ENCODE data around the gene NECAB3. TPM values are rescaled to one million over a fixed set of nuclear protein-coding genes. Genes with fewer than 3 reads are reported as not detected.
A peak's percentile ranks its signal among the peaks of the same experiment; 100 is the strongest.

Gene NECAB3
- total and polyA plus RNA-seq, 2 of the 13 experiments (the other 11 are each of a cell fraction or from before 2014, with no cell fraction given) = 61.5 to 65.5 TPM

- TF ChIP-seq KDM3A (CRISPR knock-in tag; IDR thresholded peaks at IDR 0.05; ENCODE audit: low read depth) (no peak), KDM6A (CRISPR knock-in tag; IDR thresholded peaks at IDR 0.05; ENCODE audit: low read depth) (no peak), TFAP4 (IDR thresholded peaks at IDR 0.05; ENCODE audit: borderline replicate concordance, low read depth) (no peak), KMT2A (CRISPR knock-in tag; IDR thresholded peaks at IDR 0.05) (no peak), ZNF281 (CRISPR knock-in tag; IDR thresholded peaks at IDR 0.05; ENCODE audit: borderline replicate concordance) (no peak), ZNF598 (CRISPR knock-in tag; IDR thresholded peaks at IDR 0.05; ENCODE audit: borderline replicate concordance) (no peak), POLR2G (IDR thresholded peaks at IDR 0.05; ENCODE audit: low read depth, low read length) (no peak), ZNF776 (CRISPR knock-in tag; IDR thresholded peaks at IDR 0.05) (no peak), FOXC1 (CRISPR knock-in tag; IDR thresholded peaks at IDR 0.05; ENCODE audit: borderline replicate concordance) (no peak), NFIC (IDR thresholded peaks at IDR 0.05; ENCODE audit: low read length) (no peak), CC2D1A (CRISPR knock-in tag; IDR thresholded peaks at IDR 0.05) (no peak), TMF1 (CRISPR knock-in tag; IDR thresholded peaks at IDR 0.05; ENCODE audit: low read depth) (no peak)
- TF ChIP-seq, protein P1, sequence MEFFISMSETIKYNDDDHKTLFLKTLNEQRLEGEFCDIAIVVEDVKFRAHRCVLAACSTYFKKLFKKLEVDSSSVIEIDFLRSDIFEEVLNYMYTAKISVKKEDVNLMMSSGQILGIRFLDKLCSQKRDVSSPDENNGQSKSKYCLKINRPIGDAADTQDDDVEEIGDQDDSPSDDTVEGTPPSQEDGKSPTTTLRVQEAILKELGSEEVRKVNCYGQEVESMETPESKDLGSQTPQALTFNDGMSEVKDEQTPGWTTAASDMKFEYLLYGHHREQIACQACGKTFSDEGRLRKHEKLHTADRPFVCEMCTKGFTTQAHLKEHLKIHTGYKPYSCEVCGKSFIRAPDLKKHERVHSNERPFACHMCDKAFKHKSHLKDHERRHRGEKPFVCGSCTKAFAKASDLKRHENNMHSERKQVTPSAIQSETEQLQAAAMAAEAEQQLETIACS (CRISPR knock-in tag; IDR thresholded peaks at IDR 0.05) = no peak
- TF ChIP-seq, protein P2, sequence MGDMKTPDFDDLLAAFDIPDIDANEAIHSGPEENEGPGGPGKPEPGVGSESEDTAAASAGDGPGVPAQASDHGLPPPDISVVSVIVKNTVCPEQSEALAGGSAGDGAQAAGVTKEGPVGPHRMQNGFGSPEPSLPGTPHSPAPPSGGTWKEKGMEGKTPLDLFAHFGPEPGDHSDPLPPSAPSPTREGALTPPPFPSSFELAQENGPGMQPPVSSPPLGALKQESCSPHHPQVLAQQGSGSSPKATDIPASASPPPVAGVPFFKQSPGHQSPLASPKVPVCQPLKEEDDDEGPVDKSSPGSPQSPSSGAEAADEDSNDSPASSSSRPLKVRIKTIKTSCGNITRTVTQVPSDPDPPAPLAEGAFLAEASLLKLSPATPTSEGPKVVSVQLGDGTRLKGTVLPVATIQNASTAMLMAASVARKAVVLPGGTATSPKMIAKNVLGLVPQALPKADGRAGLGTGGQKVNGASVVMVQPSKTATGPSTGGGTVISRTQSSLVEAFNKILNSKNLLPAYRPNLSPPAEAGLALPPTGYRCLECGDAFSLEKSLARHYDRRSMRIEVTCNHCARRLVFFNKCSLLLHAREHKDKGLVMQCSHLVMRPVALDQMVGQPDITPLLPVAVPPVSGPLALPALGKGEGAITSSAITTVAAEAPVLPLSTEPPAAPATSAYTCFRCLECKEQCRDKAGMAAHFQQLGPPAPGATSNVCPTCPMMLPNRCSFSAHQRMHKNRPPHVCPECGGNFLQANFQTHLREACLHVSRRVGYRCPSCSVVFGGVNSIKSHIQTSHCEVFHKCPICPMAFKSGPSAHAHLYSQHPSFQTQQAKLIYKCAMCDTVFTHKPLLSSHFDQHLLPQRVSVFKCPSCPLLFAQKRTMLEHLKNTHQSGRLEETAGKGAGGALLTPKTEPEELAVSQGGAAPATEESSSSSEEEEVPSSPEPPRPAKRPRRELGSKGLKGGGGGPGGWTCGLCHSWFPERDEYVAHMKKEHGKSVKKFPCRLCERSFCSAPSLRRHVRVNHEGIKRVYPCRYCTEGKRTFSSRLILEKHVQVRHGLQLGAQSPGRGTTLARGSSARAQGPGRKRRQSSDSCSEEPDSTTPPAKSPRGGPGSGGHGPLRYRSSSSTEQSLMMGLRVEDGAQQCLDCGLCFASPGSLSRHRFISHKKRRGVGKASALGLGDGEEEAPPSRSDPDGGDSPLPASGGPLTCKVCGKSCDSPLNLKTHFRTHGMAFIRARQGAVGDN (CRISPR knock-in tag; IDR thresholded peaks at IDR 0.05) = peak; percentile 32; the same call in 1 of the 2 replicates
- TF ChIP-seq, protein P3, sequence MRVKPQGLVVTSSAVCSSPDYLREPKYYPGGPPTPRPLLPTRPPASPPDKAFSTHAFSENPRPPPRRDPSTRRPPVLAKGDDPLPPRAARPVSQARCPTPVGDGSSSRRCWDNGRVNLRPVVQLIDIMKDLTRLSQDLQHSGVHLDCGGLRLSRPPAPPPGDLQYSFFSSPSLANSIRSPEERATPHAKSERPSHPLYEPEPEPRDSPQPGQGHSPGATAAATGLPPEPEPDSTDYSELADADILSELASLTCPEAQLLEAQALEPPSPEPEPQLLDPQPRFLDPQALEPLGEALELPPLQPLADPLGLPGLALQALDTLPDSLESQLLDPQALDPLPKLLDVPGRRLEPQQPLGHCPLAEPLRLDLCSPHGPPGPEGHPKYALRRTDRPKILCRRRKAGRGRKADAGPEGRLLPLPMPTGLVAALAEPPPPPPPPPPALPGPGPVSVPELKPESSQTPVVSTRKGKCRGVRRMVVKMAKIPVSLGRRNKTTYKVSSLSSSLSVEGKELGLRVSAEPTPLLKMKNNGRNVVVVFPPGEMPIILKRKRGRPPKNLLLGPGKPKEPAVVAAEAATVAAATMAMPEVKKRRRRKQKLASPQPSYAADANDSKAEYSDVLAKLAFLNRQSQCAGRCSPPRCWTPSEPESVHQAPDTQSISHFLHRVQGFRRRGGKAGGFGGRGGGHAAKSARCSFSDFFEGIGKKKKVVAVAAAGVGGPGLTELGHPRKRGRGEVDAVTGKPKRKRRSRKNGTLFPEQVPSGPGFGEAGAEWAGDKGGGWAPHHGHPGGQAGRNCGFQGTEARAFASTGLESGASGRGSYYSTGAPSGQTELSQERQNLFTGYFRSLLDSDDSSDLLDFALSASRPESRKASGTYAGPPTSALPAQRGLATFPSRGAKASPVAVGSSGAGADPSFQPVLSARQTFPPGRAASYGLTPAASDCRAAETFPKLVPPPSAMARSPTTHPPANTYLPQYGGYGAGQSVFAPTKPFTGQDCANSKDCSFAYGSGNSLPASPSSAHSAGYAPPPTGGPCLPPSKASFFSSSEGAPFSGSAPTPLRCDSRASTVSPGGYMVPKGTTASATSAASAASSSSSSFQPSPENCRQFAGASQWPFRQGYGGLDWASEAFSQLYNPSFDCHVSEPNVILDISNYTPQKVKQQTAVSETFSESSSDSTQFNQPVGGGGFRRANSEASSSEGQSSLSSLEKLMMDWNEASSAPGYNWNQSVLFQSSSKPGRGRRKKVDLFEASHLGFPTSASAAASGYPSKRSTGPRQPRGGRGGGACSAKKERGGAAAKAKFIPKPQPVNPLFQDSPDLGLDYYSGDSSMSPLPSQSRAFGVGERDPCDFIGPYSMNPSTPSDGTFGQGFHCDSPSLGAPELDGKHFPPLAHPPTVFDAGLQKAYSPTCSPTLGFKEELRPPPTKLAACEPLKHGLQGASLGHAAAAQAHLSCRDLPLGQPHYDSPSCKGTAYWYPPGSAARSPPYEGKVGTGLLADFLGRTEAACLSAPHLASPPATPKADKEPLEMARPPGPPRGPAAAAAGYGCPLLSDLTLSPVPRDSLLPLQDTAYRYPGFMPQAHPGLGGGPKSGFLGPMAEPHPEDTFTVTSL (CRISPR knock-in tag; IDR thresholded peaks at IDR 0.05; ENCODE audit: borderline replicate concordance) = no peak
Observed at GRCh38 chr20:33713865-33714367, 39.7 kb upstream of the NECAB3 start (continued).
